Measurements from ENCODE around the gene DHRS13. TPM values are rescaled to one million over a fixed set of nuclear protein-coding genes. Genes with fewer than 3 reads are reported as not detected.

DHRS13 gene
- total and polyA plus RNA-seq, 2 donors (not counting 3 experiments of a cell fraction or from before 2014, with no cell fraction given): 7.2 to 9.3 TPM

- DNase-seq (ENCODE audit: low read depth, low spot score) (no peak), FAIRE-seq (no peak)
- dilution Hi-C loops (cut with MboI; ENCODE audit: extremely low pct_ligation_motif_present, low sequenced_read_pairs) (no loop called here), intact Hi-C loops (cut with micrococcal nuclease) (no loop called here)
- Histone ChIP-seq H4K20me1 (replicated peaks; ENCODE audit: control insufficient read depth, extremely low read depth, insufficient read depth, low read length) (no peaks in the 10 kb centered on the region), H3K36me3 (ENCODE audit: control insufficient read depth in 2 of 2, extremely low read depth in 1 of 2, insufficient read depth in 2 of 2, low read length in 2 of 2) (peaks cover 11 to 18% of the 10 kb centered on the region in 2 experiments), H3K9me3 (replicated peaks; ENCODE audit: control insufficient read depth, insufficient read depth, low read length) (no peaks in the 10 kb centered on the region), H3K79me2 (ENCODE audit: control insufficient read depth, insufficient read depth, low read length) (no peaks in the 10 kb centered on the region), H3K4me3 (replicated peaks in 1 of 3; ENCODE audit: insufficient read depth in 1 of 3, low read depth in 1 of 3, low read length in 3 of 3) (no peak overlapping the region), H3K9ac (replicated peaks; ENCODE audit: extremely low read depth, insufficient read depth, low read length) (no peak overlapping the region), H3K4me2 (ENCODE audit: insufficient read depth, low read length) (no peak overlapping the region), H3K9me1 (replicated peaks; ENCODE audit: control insufficient read depth, extremely low read depth, insufficient read depth, low read length) (no peaks in the 10 kb centered on the region), H3K27ac (ENCODE audit: insufficient read depth, low read depth, low read length) (no peak overlapping the region), H2AFZ (ENCODE audit: low read depth, low read length) (no peak overlapping the region), H3K27me3 (ENCODE audit: control insufficient read depth in 2 of 2, insufficient read depth in 2 of 2, low read length in 2 of 2) (no peaks in the 10 kb centered on the region), H3K4me1 (ENCODE audit: control insufficient read depth, extremely low read depth, insufficient read depth, low read length) (peaks cover 13% of the 10 kb centered on the region)
- no peak for TF ChIP-seq MAX (IDR thresholded peaks at IDR 0.05; ENCODE audit: insufficient read depth, insufficient read length)
- no peak for TF ChIP-seq EZH2 (IDR thresholded peaks at IDR 0.05; ENCODE audit: borderline replicate concordance, low read depth, low read length, severe bottlenecking)
- TF ChIP-seq GATA2 (IDR thresholded peaks at IDR 0.05; ENCODE audit: insufficient read depth, insufficient read length, low read depth, low read length): no peak
- no peak for TF ChIP-seq CTCF (IDR thresholded peaks at IDR 0.05; ENCODE audit: extremely low read depth in 1 of 2, insufficient read depth in 1 of 2, low read depth in 1 of 2, low read length in 2 of 2)
- no peak for TF ChIP-seq FOS (IDR thresholded peaks at IDR 0.05; ENCODE audit: borderline replicate concordance, insufficient read depth, low read length)
- no peak for TF ChIP-seq POLR2AphosphoS5 (IDR thresholded peaks at IDR 0.05; ENCODE audit: insufficient read depth, low read depth, low read length)
- no peak for TF ChIP-seq POLR2A (IDR thresholded peaks at IDR 0.05; ENCODE audit: low read depth, low read length)
- TF ChIP-seq MYC (IDR thresholded peaks at IDR 0.05; ENCODE audit: low read depth, low read length): no peak
- ChIA-PET CTCF (interaction anchor here (1.4 to 1.5 kb wide), 2 partner anchors 12 to 18 kb away, joined by 4 to 5 read pairs; no protein-coding TSS in a partner anchor), POLR2A (interaction anchor here (0.7 kb wide), 1 partner anchor 57 kb away, joined by 3 read pairs; no protein-coding TSS in a partner anchor)
- BruUV-seq (replicated peaks): no TSS peak
Measured at GRCh38 chr17:28861393-28862203, 41.3 kb downstream of the DHRS13 start.

Data from endothelial cell of umbilical vein (primary cell).